K562 (cell line): ENCODE measurements around the gene ELP1. TPM values are rescaled to one million over a fixed set of nuclear protein-coding genes. Genes with fewer than 3 reads are reported as not detected.

Experiments
- ATAC-seq: fragments of 200-7000 bp; cut with Tn5 transposase; 3 replicates; pipeline ENCODE4 v1.9.1; 2020; ENCODE audit warnings: moderate library complexity
- BruUV-seq: library from RNA; stranded (reverse); fragments of 400-500 nt; replicated peaks from 2 replicates; lab custom pipeline; 2021; lab: Mats Ljungman, UMichigan
- CTCF ChIA-PET: fragments of 300-600 bp; formaldehyde crosslinking; extraction: SDS; loops from one replicate; lab custom pipeline; 2021; ENCODE audit warnings: low intra/inter-chr PET ratio; lab: Yijun Ruan, JAX
- POLR2A ChIA-PET: fragments of 300-600, 350-650 bp; sonication (Branson Sonifier 250); formaldehyde crosslinking; extraction: SDS; loops from one replicate; lab custom pipeline; 2021; ENCODE audit warnings: antibody characterized with exemption, inconsistent platforms; lab: Yijun Ruan, JAX
- DNase-seq, 4 experiments: peaks; one replicate each; pipeline versions ENCODE4 v3.0.0 to v3.0.0-alpha.2; 2011 to 2018; ENCODE audit warnings: low spot score in 3 of 4, mixed read lengths in 3 of 4; ENCODE audit errors: extremely low read depth in 1 of 4
- FAIRE-seq: peaks from 2 replicates; lab custom pipeline; 2011; peaks lifted over from hg19 to GRCh38; lab: Jason Lieb, UNC
- H2AFZ ChIP-seq: 2 replicates; pipeline ENCODE4 v1.6.0; 2011; ENCODE audit warnings: low read depth, low read length, control low read depth, inconsistent platforms
- H3K27ac ChIP-seq: fragments of 200-600 bp; 3 replicates; pipeline ENCODE4 v1.8.0; 2011; ENCODE audit warnings: low read depth, mild to moderate bottlenecking, control low read depth, inconsistent platforms, low read length, moderate library complexity, mixed read lengths; ENCODE audit errors: extremely low read depth
- H3K27me3 ChIP-seq, 2 experiments: fragments of 300-600 bp in 1 of 2; 2 replicates in 1 of 2; 3 replicates in 1 of 2; pipeline versions ENCODE4 v1.6.0 to v1.8.0; 2011; ENCODE audit warnings: inconsistent platforms in 2 of 2, low read length in 2 of 2, mild to moderate bottlenecking in 1 of 2, mixed read lengths in 1 of 2, moderate library complexity in 1 of 2; ENCODE audit not compliant: control insufficient read depth in 2 of 2, insufficient read depth in 2 of 2
- H3K36me3 ChIP-seq: fragments of 300-600 bp; 3 replicates; pipeline ENCODE4 v1.8.0; 2011; ENCODE audit warnings: mild to moderate bottlenecking, low read length, inconsistent platforms; ENCODE audit not compliant: control insufficient read depth, insufficient read depth
- H3K4me1 ChIP-seq, 2 experiments: fragments of 200-600 bp in 1 of 2; replicated peaks in 1 of 2; 2 replicates in 1 of 2; 3 replicates in 1 of 2; pipeline versions ENCODE4 v1.5.1 to v1.8.0; 2011; ENCODE audit warnings: inconsistent platforms in 2 of 2, low read length in 2 of 2, mild to moderate bottlenecking in 1 of 2, mixed read lengths in 1 of 2, moderate library complexity in 1 of 2; ENCODE audit not compliant: control insufficient read depth in 2 of 2, insufficient read depth in 2 of 2
- H3K4me2 ChIP-seq: 2 replicates; pipeline ENCODE4 v1.6.1; 2011; ENCODE audit warnings: low read length, control low read depth, inconsistent platforms, mixed read lengths; ENCODE audit not compliant: insufficient read depth
- H3K4me3 ChIP-seq: fragments of 200-600 bp; sonication (generic), shearing (Covaris generic); 2 replicates; pipeline ENCODE4 v1.5.1; 2016; ENCODE audit warnings: control low read depth, inconsistent platforms
- H3K79me2 ChIP-seq: fragments of 200-600 bp; 3 replicates; pipeline ENCODE4 v1.8.0; 2011; ENCODE audit warnings: low read length, inconsistent platforms; ENCODE audit not compliant: control insufficient read depth, insufficient read depth
- H3K9ac ChIP-seq, 2 experiments: 2 replicates each; pipeline versions ENCODE4 v1.6.0 to v1.6.1; 2011; ENCODE audit warnings: low read depth in 2 of 2, low read length in 2 of 2, control low read depth in 1 of 2, inconsistent platforms in 1 of 2, mild to moderate bottlenecking in 1 of 2, mixed read lengths in 1 of 2; ENCODE audit not compliant: insufficient read depth in 1 of 2
- H3K9me1 ChIP-seq: one replicate; pipeline ENCODE4 v1.6.0; 2011; ENCODE audit warnings: inconsistent platforms, mild to moderate bottlenecking, low read length, moderate library complexity; ENCODE audit not compliant: control insufficient read depth, insufficient read depth
- H3K9me3 ChIP-seq: replicated peaks from 2 replicates; pipeline ENCODE4 v1.5.1; 2011; ENCODE audit warnings: low read depth, low read length, inconsistent platforms; ENCODE audit not compliant: control insufficient read depth, insufficient read depth
- H4K20me1 ChIP-seq: replicated peaks from 2 replicates; pipeline ENCODE4 v1.6.1; 2011; ENCODE audit warnings: low read length, inconsistent platforms, mixed read lengths; ENCODE audit not compliant: control insufficient read depth, insufficient read depth
- CAMTA2 ChIP-seq: fragments of 250-450 bp; sonication (Bioruptor Pico); conservative IDR thresholded peaks from 2 replicates; pipeline ENCODE4 v1.5.1; 2022
- CBX2 ChIP-seq: fragments of 200-600 bp; sonication (generic); IDR thresholded peaks from one replicate; pipeline ENCODE4 v1.6.1; 2012; ENCODE audit warnings: mild to moderate bottlenecking, low read length, inconsistent platforms; ENCODE audit not compliant: insufficient read depth, poor library complexity, severe bottlenecking
- NFXL1 ChIP-seq: fragments of 450-650 bp; formaldehyde crosslinking; IDR thresholded peaks from 2 replicates; pipeline ENCODE4 v1.4.0; 2021; ENCODE audit warnings: mild to moderate bottlenecking
- SRF ChIP-seq, 2 experiments: fragments of 250-450, 450-650 bp in 1 of 2; sonication (Bioruptor Pico) in 1 of 2; sonication (generic) in 1 of 2; formaldehyde crosslinking; IDR thresholded peaks; 2 replicates each; pipeline versions ENCODE4 v1.5.0 to v1.5.1; 2020 to 2022; ENCODE audit warnings: mild to moderate bottlenecking in 1 of 2, missing genetic modification reagents in 1 of 2
- ZNF436 ChIP-seq: fragments of 250-450, 450-650 bp; sonication (Bioruptor Pico); formaldehyde crosslinking; IDR thresholded peaks from 2 replicates; pipeline ENCODE4 v1.7.0; 2020; ENCODE audit warnings: mild to moderate bottlenecking
- in situ Hi-C: fragments of 300-500 bp; cut with MboI; formaldehyde crosslinking; loops from 4 replicates; pipeline ENCODE4 v1.15.0; 2018; ENCODE audit warnings: inconsistent platforms, mixed read lengths
- intact Hi-C: fragments of 100-400 bp; cut with micrococcal nuclease; formaldehyde crosslinking; loops from 2 replicates; pipeline ENCODE4 v1.14.2; 2022
- polyA plus RNA-seq, 8 experiments: library from polyadenylated mRNA; depleted of rRNA in 4 of 8; stranded (reverse) in 5 of 8; unstranded in 3 of 8; fragments of >200 nt; fragmentation: Nextera tagmentation in 2 of 8; fragmentation: Illumina TruSeq in 1 of 8; extraction: Ambion mirVana in 2 of 8; extraction: Trizol in 1 of 8; gene quantifications; 2 replicates each; pipeline versions ENCODE4 v1.2.1 to v1.2.3, GENCODE V29; 2011 to 2014; ENCODE audit warnings: inconsistent platforms in 1 of 8, missing spikeins in 1 of 8
- total RNA-seq, 7 experiments: library from RNA; depleted of rRNA in 6 of 7; stranded (reverse); fragments of >200 nt in 6 of 7; fragmentation: Illumina TruSeq in 2 of 7; extraction: Trizol in 2 of 7; gene quantifications; 2 replicates each; pipeline versions ENCODE4 v1.2.1 to v1.2.3, GENCODE V29; 2011 to 2021; ENCODE audit warnings: low replicate concordance in 1 of 7
- TF ChIP-seq, protein P1 (sequence below): fragments of 450-650 bp; IDR thresholded peaks from 2 replicates; pipeline ENCODE4 v1.6.1; 2016; ENCODE audit warnings: low read depth

ELP1 gene
- total and polyA plus RNA-seq, 9 of the 15 experiments (the other 6 are each of a cell fraction or from before 2014, with no cell fraction given) = 17.0 to 48.6 (median 39.7) TPM

DNA sequence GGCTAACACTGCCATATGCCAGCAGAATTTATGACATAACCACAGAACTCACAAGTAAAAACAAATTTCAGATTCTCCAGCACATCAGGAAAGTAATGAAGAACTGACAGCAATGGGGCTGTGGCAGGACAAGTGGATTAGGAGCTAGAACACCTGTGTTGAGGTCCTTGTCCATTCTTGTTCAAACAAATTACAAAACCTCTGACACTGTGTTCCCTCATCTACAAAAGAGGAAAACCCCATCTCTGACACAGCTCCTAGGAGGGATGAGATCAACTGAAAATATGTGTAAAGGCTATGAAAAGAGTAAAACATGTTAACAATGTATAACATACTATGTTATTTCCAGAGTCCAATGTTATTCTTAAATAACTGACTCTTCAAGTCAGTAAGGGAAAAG is 23.5 kb downstream of the ELP1 start:
- TF ChIP-seq ZNF436 (no peak), SRF (CRISPR knock-in tag; IDR thresholded peaks at IDR 0.05) (no peak), CAMTA2 (no peak), NFXL1 (CRISPR knock-in tag) (no peak), CBX2 (no peak)
- TF ChIP-seq, protein P1, sequence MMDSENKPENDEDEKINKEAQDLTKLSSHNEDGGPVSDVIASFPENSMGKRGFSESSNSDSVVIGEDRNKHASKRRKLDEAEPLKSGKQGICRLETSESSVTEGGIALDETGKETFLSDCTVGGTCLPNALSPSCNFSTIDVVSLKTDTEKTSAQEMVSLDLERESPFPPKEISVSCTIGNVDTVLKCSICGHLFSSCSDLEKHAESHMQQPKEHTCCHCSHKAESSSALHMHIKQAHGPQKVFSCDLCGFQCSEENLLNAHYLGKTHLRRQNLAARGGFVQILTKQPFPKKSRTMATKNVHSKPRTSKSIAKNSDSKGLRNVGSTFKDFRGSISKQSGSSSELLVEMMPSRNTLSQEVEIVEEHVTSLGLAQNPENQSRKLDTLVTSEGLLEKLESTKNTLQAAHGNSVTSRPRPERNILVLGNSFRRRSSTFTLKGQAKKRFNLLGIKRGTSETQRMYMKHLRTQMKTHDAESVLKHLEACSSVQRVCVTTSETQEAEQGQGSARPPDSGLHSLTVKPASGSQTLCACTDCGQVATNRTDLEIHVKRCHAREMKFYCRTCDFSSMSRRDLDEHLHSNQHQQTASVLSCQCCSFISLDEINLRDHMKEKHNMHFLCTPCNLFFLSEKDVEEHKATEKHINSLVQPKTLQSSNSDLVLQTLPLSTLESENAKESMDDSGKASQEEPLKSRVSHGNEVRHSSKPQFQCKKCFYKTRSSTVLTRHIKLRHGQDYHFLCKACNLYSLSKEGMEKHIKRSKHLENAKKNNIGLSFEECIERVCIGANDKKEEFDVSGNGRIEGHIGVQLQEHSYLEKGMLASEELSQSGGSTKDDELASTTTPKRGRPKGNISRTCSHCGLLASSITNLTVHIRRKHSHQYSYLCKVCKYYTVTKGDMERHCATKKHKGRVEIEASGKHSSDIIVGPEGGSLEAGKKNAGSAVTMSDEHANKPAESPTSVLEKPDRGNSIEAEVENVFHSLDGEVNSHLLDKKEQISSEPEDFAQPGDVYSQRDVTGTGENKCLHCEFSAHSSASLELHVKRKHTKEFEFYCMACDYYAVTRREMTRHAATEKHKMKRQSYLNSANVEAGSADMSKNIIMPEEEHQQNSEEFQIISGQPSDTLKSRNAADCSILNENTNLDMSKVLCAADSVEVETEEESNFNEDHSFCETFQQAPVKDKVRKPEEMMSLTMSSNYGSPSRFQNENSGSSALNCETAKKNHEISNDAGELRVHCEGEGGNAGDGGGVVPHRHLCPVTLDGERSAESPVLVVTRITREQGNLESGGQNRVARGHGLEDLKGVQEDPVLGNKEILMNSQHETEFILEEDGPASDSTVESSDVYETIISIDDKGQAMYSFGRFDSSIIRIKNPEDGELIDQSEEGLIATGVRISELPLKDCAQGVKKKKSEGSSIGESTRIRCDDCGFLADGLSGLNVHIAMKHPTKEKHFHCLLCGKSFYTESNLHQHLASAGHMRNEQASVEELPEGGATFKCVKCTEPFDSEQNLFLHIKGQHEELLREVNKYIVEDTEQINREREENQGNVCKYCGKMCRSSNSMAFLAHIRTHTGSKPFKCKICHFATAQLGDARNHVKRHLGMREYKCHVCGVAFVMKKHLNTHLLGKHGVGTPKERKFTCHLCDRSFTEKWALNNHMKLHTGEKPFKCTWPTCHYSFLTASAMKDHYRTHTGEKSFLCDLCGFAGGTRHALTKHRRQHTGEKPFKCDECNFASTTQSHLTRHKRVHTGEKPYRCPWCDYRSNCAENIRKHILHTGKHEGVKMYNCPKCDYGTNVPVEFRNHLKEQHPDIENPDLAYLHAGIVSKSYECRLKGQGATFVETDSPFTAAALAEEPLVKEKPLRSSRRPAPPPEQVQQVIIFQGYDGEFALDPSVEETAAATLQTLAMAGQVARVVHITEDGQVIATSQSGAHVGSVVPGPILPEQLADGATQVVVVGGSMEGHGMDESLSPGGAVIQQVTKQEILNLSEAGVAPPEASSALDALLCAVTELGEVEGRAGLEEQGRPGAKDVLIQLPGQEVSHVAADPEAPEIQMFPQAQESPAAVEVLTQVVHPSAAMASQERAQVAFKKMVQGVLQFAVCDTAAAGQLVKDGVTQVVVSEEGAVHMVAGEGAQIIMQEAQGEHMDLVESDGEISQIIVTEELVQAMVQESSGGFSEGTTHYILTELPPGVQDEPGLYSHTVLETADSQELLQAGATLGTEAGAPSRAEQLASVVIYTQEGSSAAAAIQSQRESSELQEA = no peak
- TF ChIP-seq, all 486 proteins: peak for 0
- H3K36me3 ChIP-seq = peaks cover 80% of the 10 kb centered on the region

More for the DNA sequence above, 23.5 kb downstream of the ELP1 start:
- in situ Hi-C loops = no loop called here
- POLR2A ChIA-PET = no interaction called here
- no peak overlapping the region for H3K4me3 ChIP-seq
- H3K4me2 ChIP-seq = no peak overlapping the region
- H3K9me1 ChIP-seq = no peaks in the 10 kb centered on the region
- DNase-seq (no peak), ATAC-seq (no peak), FAIRE-seq (no peak)
- intact Hi-C loops = no loop called here
- H2AFZ ChIP-seq = no peak overlapping the region
- H3K9ac ChIP-seq = no peak overlapping the region
- H4K20me1 ChIP-seq = no peaks in the 10 kb centered on the region
- no peaks in the 10 kb centered on the region for H3K27me3 ChIP-seq
- H3K27ac ChIP-seq = no peak overlapping the region
- H3K9me3 ChIP-seq = no peaks in the 10 kb centered on the region
- no peaks in the 10 kb centered on the region for H3K4me1 ChIP-seq
- H3K79me2 ChIP-seq = no peaks in the 10 kb centered on the region
- CTCF ChIA-PET = no interaction called here
- no TSS peak for BruUV-seq
